ENCODE data around the gene MBOAT1.

GRCh38 chr6:20172842-20173456, 39.3 kb downstream of the MBOAT1 start:
- TF ChIP-seq, protein P1, sequence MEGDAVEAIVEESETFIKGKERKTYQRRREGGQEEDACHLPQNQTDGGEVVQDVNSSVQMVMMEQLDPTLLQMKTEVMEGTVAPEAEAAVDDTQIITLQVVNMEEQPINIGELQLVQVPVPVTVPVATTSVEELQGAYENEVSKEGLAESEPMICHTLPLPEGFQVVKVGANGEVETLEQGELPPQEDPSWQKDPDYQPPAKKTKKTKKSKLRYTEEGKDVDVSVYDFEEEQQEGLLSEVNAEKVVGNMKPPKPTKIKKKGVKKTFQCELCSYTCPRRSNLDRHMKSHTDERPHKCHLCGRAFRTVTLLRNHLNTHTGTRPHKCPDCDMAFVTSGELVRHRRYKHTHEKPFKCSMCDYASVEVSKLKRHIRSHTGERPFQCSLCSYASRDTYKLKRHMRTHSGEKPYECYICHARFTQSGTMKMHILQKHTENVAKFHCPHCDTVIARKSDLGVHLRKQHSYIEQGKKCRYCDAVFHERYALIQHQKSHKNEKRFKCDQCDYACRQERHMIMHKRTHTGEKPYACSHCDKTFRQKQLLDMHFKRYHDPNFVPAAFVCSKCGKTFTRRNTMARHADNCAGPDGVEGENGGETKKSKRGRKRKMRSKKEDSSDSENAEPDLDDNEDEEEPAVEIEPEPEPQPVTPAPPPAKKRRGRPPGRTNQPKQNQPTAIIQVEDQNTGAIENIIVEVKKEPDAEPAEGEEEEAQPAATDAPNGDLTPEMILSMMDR (IDR thresholded peaks at IDR 0.05): no peak
- no peak for TF ChIP-seq POLR2AphosphoS5 (IDR thresholded peaks at IDR 0.05)

Data from suprapubic skin (tissue), 3 donors.